Measurements from ENCODE around the gene ANKRD63. TPM values are rescaled to one million over a fixed set of nuclear protein-coding genes. Genes with fewer than 3 reads are reported as not detected.

Gene ANKRD63
- total RNA-seq, 2 donors from 2014 or later: not detected

DNA sequence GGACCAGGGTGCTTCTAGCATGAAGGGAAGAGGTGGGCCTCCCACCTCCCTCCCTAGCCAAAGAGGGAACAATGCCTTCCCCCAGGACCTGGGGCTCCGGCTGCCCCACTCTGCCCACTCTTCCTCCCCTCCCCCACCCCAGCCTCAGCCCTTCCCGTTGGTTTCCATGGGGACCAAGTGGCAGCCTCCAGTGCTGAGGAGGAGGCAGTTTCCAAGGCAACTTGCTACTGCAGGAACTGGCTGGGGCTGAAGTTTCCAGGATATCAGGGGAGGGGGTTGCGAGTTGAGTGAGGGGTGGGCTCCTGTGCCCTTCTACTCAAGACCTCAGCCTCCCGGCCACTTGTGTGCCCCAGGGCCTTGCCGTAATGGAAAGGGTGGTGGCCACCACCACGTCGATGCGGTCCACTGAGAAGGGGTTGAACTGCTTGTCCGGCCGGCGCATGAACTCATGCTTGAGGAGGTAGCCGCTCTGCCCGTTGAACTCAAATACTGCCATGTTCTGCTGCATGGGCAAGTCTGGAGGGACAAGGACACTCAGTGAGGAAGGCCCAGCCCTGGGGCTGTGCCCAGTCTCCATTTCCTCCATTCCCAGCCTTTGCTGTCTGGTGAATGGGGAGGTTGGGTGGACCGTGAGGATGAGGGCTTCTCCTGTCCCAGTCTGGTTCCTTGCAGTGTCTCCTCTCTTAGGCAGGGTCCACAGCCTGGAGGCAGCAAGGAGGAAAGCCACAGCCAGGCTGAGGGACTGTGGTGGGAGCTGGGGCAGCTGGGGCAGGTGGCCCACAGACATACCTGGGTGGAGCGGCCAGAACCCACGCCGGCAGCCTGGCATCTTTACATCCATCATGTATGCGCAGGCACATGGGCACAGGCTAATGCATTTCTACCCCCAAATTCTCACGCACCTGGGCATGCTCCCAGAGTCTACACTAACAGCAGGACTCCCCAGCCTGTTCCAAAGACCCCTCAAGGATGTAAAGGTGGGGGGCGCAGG lies 11.3 kb upstream of the ANKRD63 start:
- Mint-ChIP-seq H3K4me1 (no peaks in the 10 kb centered on the region), H3K36me3 (ENCODE audit: low read depth) (peaks cover 20% of the 10 kb centered on the region), H3K27ac (no peak overlapping the region), H3K4me3 (no peak overlapping the region), H3K9me3 (no peaks in the 10 kb centered on the region), H3K27me3 (no peaks in the 10 kb centered on the region)
- ATAC-seq (replicated peaks): no peak

- Mint-ChIP-seq H3K9me3 (no peaks in the 10 kb centered on the region), H3K27ac (no peak overlapping the region), H3K36me3 (ENCODE audit: low read depth) (peaks cover 17% of the 10 kb centered on the region), H3K27me3 (no peaks in the 10 kb centered on the region), H3K4me1 (no peaks in the 10 kb centered on the region), H3K4me3 (no peak overlapping the region)
- no peak for ATAC-seq (replicated peaks)
Measured at GRCh38 chr15:40293006-40293405, 10.1 kb upstream of the ANKRD63 start.

DNA sequence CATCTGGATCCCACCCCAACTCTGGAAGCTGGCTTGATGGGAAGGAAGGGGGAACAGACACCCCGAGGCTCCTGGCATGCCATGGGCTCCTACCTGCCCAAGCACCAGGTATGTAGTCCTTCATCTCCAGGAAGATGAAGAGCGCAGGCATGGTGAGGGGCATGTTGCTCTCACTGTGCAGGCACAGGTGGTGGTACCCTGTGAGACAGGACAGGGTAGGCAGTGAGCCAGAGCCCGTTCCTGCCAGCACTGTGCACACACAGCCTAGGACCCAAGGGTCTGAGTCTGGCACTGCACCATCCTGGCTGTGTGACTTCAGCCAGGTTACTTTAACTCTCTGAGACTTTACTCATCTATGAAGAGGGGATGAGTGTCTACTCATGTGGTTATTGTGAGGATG lies 9.4 kb upstream of the ANKRD63 start:
- ATAC-seq (replicated peaks): no peak
- Mint-ChIP-seq H3K27ac (no peak overlapping the region), H3K4me1 (no peaks in the 10 kb centered on the region), H3K4me3 (no peak overlapping the region), H3K36me3 (ENCODE audit: low read depth) (peaks cover 17% of the 10 kb centered on the region), H3K27me3 (no peaks in the 10 kb centered on the region), H3K9me3 (no peaks in the 10 kb centered on the region)

DNA sequence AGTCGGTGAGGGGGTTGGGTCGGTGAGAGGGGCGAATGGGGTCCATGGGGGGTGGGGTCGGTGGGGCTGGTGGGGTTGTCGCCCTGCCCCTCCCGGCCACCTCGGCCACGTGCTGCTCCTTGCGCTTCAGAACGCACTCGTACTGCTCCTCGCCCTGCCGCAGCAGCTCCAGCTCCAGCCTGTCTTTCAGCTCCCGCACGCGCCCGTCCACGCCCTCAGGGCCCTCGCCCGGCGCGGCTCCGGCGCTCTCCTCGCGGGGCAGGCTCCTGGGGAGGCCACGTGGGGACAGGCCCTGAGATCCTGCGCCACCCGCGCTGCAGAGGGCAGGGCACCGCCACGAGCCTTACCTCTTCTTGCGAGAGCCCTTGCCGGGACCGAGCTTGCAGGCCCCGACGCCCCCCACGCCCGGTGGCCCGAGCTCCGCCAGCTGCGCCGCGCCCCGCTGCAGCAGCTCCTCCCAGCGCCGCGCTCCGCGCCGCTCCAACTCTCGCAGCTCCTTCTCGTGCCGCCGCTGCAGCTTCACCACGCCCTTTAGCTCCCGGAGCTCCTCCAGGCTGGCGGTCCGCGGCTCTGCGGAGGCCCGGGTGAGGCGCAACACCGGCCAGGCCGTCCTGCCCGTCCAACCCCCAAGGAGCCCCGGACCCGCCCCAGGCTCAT lies 8.2 kb upstream of the ANKRD63 start:
- ATAC-seq (replicated peaks): no peak
- Mint-ChIP-seq H3K4me1 (no peaks in the 10 kb centered on the region), H3K27me3 (no peaks in the 10 kb centered on the region), H3K27ac (no peak overlapping the region), H3K36me3 (ENCODE audit: low read depth) (peaks cover 17% of the 10 kb centered on the region), H3K4me3 (no peak overlapping the region), H3K9me3 (no peaks in the 10 kb centered on the region)

- Mint-ChIP-seq H3K27me3 (no peaks in the 10 kb centered on the region), H3K36me3 (ENCODE audit: low read depth) (peaks cover 17% of the 10 kb centered on the region), H3K27ac (no peak overlapping the region), H3K4me1 (no peaks in the 10 kb centered on the region), H3K9me3 (no peaks in the 10 kb centered on the region), H3K4me3 (no peak overlapping the region)
- no peak for ATAC-seq (replicated peaks)
Measured at GRCh38 chr15:40290545-40290917, 7.7 kb upstream of the ANKRD63 start.

- Mint-ChIP-seq H3K27ac (peak overlapping the region; percentile 68), H3K4me3 (no peak overlapping the region), H3K27me3 (no peaks in the 10 kb centered on the region), H3K4me1 (no peaks in the 10 kb centered on the region), H3K36me3 (ENCODE audit: low read depth) (peaks cover 17% of the 10 kb centered on the region), H3K9me3 (no peaks in the 10 kb centered on the region)
- peak; percentile 7 for ATAC-seq (replicated peaks)
Measured at GRCh38 chr15:40289140-40289775, 6.4 kb upstream of the ANKRD63 start.

DNA sequence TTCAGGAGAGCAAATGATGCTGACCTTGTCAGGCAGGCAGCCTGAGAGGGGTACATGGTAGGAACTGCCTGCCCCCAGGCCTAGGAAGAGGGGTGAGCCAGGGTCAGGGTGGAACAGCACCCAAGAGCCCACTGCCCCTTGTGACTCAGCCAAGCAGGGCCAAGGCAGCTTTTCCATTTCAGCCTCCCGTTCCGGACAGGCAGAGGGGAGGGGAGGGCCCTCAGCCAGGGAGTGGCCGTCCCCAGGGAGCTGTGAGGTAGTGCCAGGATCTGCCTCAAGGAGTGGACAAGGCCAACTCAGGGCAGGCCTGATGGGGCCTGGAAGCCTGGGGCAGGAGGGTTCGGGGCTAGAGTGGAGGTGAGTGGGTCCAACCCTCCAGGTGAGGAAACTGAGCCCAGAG lies 5.1 kb upstream of the ANKRD63 start:
- no peaks in the 10 kb centered on the region for H3K9me3 Mint-ChIP-seq
- no peak overlapping the region for H3K4me3 Mint-ChIP-seq

DNA sequence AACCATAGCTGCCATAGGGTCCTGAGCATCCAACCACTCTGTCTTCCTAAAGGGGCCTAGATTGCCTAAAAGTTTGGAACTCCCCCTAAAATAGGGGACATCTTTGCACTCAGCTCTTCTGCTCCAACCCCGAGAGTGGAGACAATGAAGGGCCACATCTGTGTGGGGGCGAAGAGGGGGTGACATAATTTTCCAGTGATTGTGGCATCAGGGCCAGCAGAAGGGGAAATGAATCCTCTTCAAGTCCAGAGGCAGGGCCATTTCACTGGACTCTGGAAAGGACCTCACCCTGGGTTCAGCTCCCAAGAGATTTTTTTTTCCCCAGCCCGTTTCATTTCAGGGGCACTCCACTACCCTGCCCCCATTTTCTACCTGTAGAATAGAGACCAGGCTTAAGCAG lies 4.6 kb upstream of the ANKRD63 start:
- Mint-ChIP-seq H3K27ac (no peak overlapping the region), H3K36me3 (ENCODE audit: low read depth) (peaks cover 17% of the 10 kb centered on the region), H3K4me3 (no peak overlapping the region), H3K4me1 (no peaks in the 10 kb centered on the region), H3K27me3 (no peaks in the 10 kb centered on the region), H3K9me3 (no peaks in the 10 kb centered on the region)
- ATAC-seq (replicated peaks): no peak

More for the DNA sequence above, 5.1 kb upstream of the ANKRD63 start:
- Mint-ChIP-seq H3K27ac (no peak overlapping the region), H3K4me1 (no peaks in the 10 kb centered on the region), H3K27me3 (no peaks in the 10 kb centered on the region), H3K36me3 (ENCODE audit: low read depth) (peaks cover 17% of the 10 kb centered on the region)
- no peak for ATAC-seq (replicated peaks)

GRCh38 chr15:40286794-40287193 lies 3.9 kb upstream of the ANKRD63 start:
- H3K9me3 Mint-ChIP-seq: no peaks in the 10 kb centered on the region
- peaks cover 17% of the 10 kb centered on the region for H3K36me3 Mint-ChIP-seq (ENCODE audit: low read depth)
- no peaks in the 10 kb centered on the region for H3K27me3 Mint-ChIP-seq
- H3K27ac Mint-ChIP-seq: no peak overlapping the region
- no peak for ATAC-seq (replicated peaks)
- no peak overlapping the region for H3K4me3 Mint-ChIP-seq
- no peaks in the 10 kb centered on the region for H3K4me1 Mint-ChIP-seq

DNA sequence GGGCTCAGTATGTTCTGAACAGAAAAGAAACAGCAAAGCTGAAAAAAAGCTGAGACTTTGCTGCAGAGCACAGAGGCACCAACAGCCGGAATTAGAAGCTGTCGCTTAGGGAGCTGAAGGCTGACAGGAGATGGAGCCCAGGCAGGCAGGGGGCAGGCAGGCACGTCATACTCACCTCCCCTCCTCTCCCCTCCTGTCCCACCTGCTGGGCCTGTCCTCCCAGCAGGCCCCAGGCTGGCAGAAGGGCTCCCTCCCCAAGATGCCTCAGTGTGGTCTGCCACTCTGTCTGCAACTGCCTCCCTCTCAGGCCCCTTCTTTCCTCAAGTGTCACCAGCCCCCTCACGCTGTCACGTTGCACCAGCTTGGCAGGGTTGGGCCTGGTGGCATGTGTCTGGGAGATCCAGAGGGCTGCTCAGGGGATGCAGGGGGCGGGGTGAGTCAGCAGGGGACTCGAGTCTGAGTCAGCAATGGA lies 3.2 kb upstream of the ANKRD63 start:
- Mint-ChIP-seq H3K36me3 (ENCODE audit: low read depth) (peaks cover 17% of the 10 kb centered on the region), H3K4me3 (no peak overlapping the region), H3K27ac (peak overlapping the region; percentile 67), H3K27me3 (peaks cover 2% of the 10 kb centered on the region), H3K4me1 (no peaks in the 10 kb centered on the region), H3K9me3 (no peaks in the 10 kb centered on the region)
- ATAC-seq (replicated peaks): no peak

DNA sequence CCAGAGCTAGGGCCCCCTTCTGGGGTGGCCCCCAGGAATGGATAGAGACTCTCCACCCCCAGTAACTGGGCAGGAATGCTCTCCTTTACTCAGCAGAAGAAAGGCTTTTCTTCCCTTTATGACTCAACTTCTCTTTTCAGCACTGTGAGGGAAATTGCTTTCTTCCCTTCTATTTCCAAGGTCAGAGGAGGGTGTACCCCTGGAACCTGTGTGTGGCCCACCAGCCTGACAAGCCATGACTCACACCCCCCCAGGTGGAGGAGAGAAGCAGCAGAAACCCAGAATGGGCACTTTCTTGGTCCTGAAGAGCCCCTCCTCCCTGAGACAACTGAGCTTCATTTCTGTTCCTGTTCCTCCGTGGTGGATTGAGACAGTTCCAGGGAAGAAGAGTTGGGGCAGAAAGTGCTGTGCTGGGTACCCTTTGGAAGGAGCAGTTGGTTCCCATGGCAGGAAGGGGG lies 2.7 kb upstream of the ANKRD63 start:
- Mint-ChIP-seq H3K27me3 (peaks cover 5% of the 10 kb centered on the region), H3K27ac (peak overlapping the region; percentile 67), H3K4me3 (no peak overlapping the region), H3K36me3 (ENCODE audit: low read depth) (peaks cover 16% of the 10 kb centered on the region), H3K9me3 (no peaks in the 10 kb centered on the region), H3K4me1 (no peaks in the 10 kb centered on the region)
- ATAC-seq (replicated peaks): no peak

GRCh38 chr15:40285151-40285550 lies 2.3 kb upstream of the ANKRD63 start:
- Mint-ChIP-seq H3K4me1 (no peaks in the 10 kb centered on the region), H3K27ac (no peak overlapping the region), H3K9me3 (no peaks in the 10 kb centered on the region), H3K36me3 (ENCODE audit: low read depth) (peaks cover 12% of the 10 kb centered on the region), H3K4me3 (no peak overlapping the region), H3K27me3 (peaks cover 8% of the 10 kb centered on the region)
- ATAC-seq (replicated peaks): no peak

DNA sequence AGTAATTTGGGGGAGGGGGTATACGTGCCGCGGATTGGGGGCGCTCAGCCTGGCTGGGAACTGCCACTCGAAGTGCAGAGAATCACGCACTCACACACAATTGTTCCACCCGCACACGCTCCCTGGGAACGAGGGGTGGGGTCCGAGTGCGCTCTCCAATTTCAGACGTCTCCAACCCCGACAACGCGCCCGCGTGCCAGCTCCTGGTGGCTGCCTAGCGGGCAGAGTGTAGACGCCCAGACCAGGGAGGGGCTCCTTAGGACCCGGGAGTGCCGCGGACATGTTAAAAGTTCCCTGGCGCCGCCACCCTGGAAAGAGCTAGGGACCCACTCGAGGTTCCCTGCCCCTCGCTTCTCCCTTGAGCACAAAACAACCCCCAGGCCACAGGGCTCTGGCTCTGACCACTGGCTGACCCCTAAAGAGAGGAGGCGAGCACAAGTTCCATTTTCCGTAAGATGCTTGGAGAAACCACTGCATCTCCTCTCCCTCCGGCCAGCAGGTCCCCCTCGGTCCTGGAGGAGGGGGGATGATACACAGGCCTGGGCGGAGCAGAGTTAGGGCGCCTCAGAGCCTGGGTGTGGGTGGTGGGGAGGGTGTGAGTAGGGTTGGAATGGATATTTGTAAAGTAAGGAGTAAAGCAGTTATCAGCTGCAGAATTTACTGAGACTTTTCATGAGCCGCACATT lies 894 bp upstream of the ANKRD63 start:
- ATAC-seq (replicated peaks): no peak
- Mint-ChIP-seq H3K27ac (no peak overlapping the region), H3K36me3 (ENCODE audit: low read depth) (no peaks in the 10 kb centered on the region), H3K9me3 (no peaks in the 10 kb centered on the region), H3K27me3 (peaks cover 8% of the 10 kb centered on the region), H3K4me3 (peak overlapping the region; percentile 31), H3K4me1 (no peaks in the 10 kb centered on the region)
